ENCODE measurements around the gene LY86. TPM values are rescaled to one million over a fixed set of nuclear protein-coding genes. Genes with fewer than 3 reads are reported as not detected.
"Not testable (repeated sequence)": the region's sequence is repeated elsewhere in the genome, so short reads cannot be mapped to it uniquely, and the experiment has no call there.

LY86 gene
- total and polyA plus RNA-seq, 7 experiments from 2014 or later, result 1.5 to 19.6 (median 5.4) TPM

DNA sequence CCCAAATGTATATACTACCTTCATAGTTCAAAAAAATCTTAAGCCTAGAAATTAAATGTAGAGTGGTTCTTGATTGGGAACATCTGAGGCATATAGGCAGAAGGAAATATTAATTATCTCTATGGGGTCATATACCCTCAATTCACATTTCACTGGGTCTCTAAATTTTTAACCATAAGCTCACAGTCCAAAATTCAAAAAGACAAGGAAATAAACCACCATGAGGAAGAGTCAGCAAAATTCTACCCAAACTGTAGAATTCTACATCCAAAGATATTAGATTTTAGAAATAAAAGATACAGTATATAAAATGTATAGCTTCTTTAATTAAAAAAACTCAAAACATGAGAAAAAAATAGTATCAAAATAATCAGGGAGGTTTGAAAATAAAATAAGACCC is 15.5 kb downstream of the LY86 start:
- H3K4me1 ChIP-seq (ENCODE audit: control insufficient read depth in 2 of 2, insufficient read depth in 2 of 2, low read length in 2 of 2), result peaks cover 2 to 9% of the 10 kb centered on the region in 2 donors
- no peak for DNase-seq
- Mint-ChIP-seq H3K4me1 (peaks cover 14 to 55% (median 33%) of the 10 kb centered on the region in 7 donors), H3K36me3 (peaks cover 0 to 52% (median 0%) of the 10 kb centered on the region in 5 donors), H3K27ac (no peak overlapping the region), H3K27me3 (no peaks in the 10 kb centered on the region), H3K9me3 (peaks cover 0 to 10% (median 5%) of the 10 kb centered on the region in 11 donors), H3K4me3 (no peak overlapping the region)
- ChIA-PET CTCF (interaction anchor here (0.8 to 0.9 kb wide), 2 partner anchors 10 to 39 kb away, joined by 3 to 4 read pairs; no protein-coding TSS in a partner anchor), POLR2A (interaction anchor here (0.9 to 2.3 kb wide), 5 partner anchors 10 to 50 kb away, joined by 3 to 7 read pairs (median 4); no protein-coding TSS in a partner anchor)
- intact Hi-C loops (cut with micrococcal nuclease), result no loop called here
- no peaks in the 10 kb centered on the region for H3K9me3 ChIP-seq (ENCODE audit: control insufficient read depth in 2 of 3, low read length in 3 of 3)
- no peaks in the 10 kb centered on the region for H3K27me3 ChIP-seq (ENCODE audit: control insufficient read depth in 2 of 2, insufficient read depth in 2 of 2, low read length in 2 of 2)
- H3K4me3 ChIP-seq (ENCODE audit: low read length), result no peak overlapping the region
- H3K36me3 ChIP-seq (ENCODE audit: control insufficient read depth in 2 of 3, insufficient read depth in 3 of 3, low read length in 3 of 3), result no peaks in the 10 kb centered on the region
- ATAC-seq, result no peak
- H3K27ac ChIP-seq (ENCODE audit: low read depth, low read length), result no peak overlapping the region

- POLR2A ChIA-PET, result interaction anchor here (0.6 to 2.3 kb wide), 6 partner anchors 9 to 50 kb away, joined by 3 to 7 read pairs (median 4); no protein-coding TSS in a partner anchor
- Histone ChIP-seq H3K4me1 (ENCODE audit: control insufficient read depth in 2 of 2, insufficient read depth in 2 of 2, low read length in 2 of 2) (peaks cover 7 to 14% of the 10 kb centered on the region in 2 donors), H3K4me3 (ENCODE audit: low read length) (no peak overlapping the region), H3K36me3 (ENCODE audit: control insufficient read depth in 2 of 3, insufficient read depth in 3 of 3, low read length in 3 of 3) (no peaks in the 10 kb centered on the region), H3K27ac (ENCODE audit: low read depth, low read length) (no peak overlapping the region), H3K9me3 (ENCODE audit: control insufficient read depth in 2 of 3, low read length in 3 of 3) (no peaks in the 10 kb centered on the region), H3K27me3 (ENCODE audit: control insufficient read depth in 2 of 2, insufficient read depth in 2 of 2, low read length in 2 of 2) (no peaks in the 10 kb centered on the region)
- ATAC-seq (no peak), DNase-seq (no peak)
- intact Hi-C loops (cut with micrococcal nuclease), result no loop called here
- H3K27me3 Mint-ChIP-seq, result no peaks in the 10 kb centered on the region
- H3K36me3 Mint-ChIP-seq, result peaks cover 0 to 55% (median 0%) of the 10 kb centered on the region in 5 donors
- H3K27ac Mint-ChIP-seq, result peak overlapping the region in 3 of 9 donors; percentile 27 to 55 (median 44)
- peaks cover 0 to 10% (median 5%) of the 10 kb centered on the region in 11 donors for H3K9me3 Mint-ChIP-seq
- CTCF ChIA-PET, result interaction anchor here (0.9 kb wide), 1 partner anchor 9 kb away, joined by 4 read pairs; no protein-coding TSS in a partner anchor
- no peak overlapping the region for H3K4me3 Mint-ChIP-seq
- peaks cover 16 to 60% (median 37%) of the 10 kb centered on the region in 7 donors for H3K4me1 Mint-ChIP-seq
These were observed 16.0 kb downstream of the LY86 start for GRCh38 chr6:6604566-6604965.

DNA sequence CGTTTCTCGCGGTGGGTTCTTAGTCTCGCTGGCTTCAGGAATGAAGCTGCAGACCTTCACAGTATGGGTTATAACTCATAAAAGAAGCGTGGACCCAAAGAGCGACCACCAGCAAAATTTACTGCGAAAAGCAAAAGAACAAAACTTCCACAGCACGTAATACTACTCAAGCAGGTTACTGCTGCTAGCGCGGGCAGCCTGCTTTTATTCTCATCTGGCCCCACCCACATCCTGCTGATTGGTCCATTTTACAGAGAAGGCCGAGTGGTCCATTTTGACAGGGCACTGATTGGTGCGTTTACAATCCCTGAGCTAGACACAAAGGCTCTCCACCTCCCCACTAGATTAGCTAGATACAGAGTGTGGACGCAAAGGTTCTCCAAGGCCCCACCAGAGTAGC is 17.4 kb downstream of the LY86 start:
- Mint-ChIP-seq H3K9me3 (peaks cover 0 to 10% (median 5%) of the 10 kb centered on the region in 11 donors), H3K4me1 (peaks cover 20 to 63% (median 42%) of the 10 kb centered on the region in 7 donors), H3K27ac (peak overlapping the region in 3 of 9 donors; percentile 41 to 55 (median 54)), H3K36me3 (peaks cover 0 to 51% (median 0%) of the 10 kb centered on the region in 5 donors), H3K4me3 (no peak overlapping the region), H3K27me3 (no peaks in the 10 kb centered on the region)
- H3K4me1 ChIP-seq (ENCODE audit: control insufficient read depth in 2 of 2, insufficient read depth in 2 of 2, low read length in 2 of 2), result peaks cover 20 to 28% of the 10 kb centered on the region in 2 donors
- ChIA-PET CTCF (interaction anchor here (0.7 kb wide), 1 partner anchor 1196 kb away, joined by 3 read pairs; no protein-coding TSS in a partner anchor), POLR2A (interaction anchor here (1.0 to 2.3 kb wide), 3 partner anchors 8 to 21 kb away, joined by 3 to 7 read pairs (median 7); partner anchors contain the start of gene LY86)
- H3K36me3 ChIP-seq (ENCODE audit: control insufficient read depth in 2 of 3, insufficient read depth in 3 of 3, low read length in 3 of 3), result no peaks in the 10 kb centered on the region
- no peak overlapping the region for H3K27ac ChIP-seq (ENCODE audit: low read depth, low read length)
- no peak for DNase-seq
- no peaks in the 10 kb centered on the region for H3K9me3 ChIP-seq (ENCODE audit: control insufficient read depth in 2 of 3, low read length in 3 of 3)
- no peak overlapping the region for H3K4me3 ChIP-seq (ENCODE audit: low read length)
- H3K27me3 ChIP-seq (ENCODE audit: control insufficient read depth in 2 of 2, insufficient read depth in 2 of 2, low read length in 2 of 2), result no peaks in the 10 kb centered on the region
- no peak for ATAC-seq
- intact Hi-C loops (cut with micrococcal nuclease), result no loop called here

GRCh38 chr6:6606391-6607030 is 18.0 kb downstream of the LY86 start:
- H3K27ac Mint-ChIP-seq, result peak overlapping the region in 2 of 9 donors; percentile 36 to 77
- CTCF ChIA-PET, result not testable (repeated sequence)

GRCh38 chr6:6609450-6609849 is 20.9 kb downstream of the LY86 start:
- Mint-ChIP-seq H3K36me3 (peaks cover 0 to 44% (median 0%) of the 10 kb centered on the region in 5 donors), H3K4me3 (peak overlapping the region in 6 of 10 donors; percentile 33 to 80 (median 56)), H3K27me3 (no peaks in the 10 kb centered on the region), H3K9me3 (peaks cover 0 to 7% (median 0%) of the 10 kb centered on the region in 11 donors), H3K27ac (peak overlapping the region in 8 of 9 donors; percentile 91 to 100 (median 98)), H3K4me1 (peaks cover 38 to 86% (median 65%) of the 10 kb centered on the region in 7 donors)
- ATAC-seq (no peak), DNase-seq (no peak)
- ChIA-PET POLR2A (interaction anchor here (1.2 to 6.5 kb wide), 6 partner anchors 9 to 50 kb away, joined by 3 to 46 read pairs (median 14); partner anchors contain the start of gene LY86), CTCF (interaction anchor here (1.1 kb wide), 1 partner anchor 59 kb away, joined by 6 read pairs; no protein-coding TSS in a partner anchor)
- no peaks in the 10 kb centered on the region for H3K9me3 ChIP-seq (ENCODE audit: control insufficient read depth in 2 of 3, low read length in 3 of 3)
- no peaks in the 10 kb centered on the region for H3K27me3 ChIP-seq (ENCODE audit: control insufficient read depth in 2 of 2, insufficient read depth in 2 of 2, low read length in 2 of 2)
- no peaks in the 10 kb centered on the region for H3K36me3 ChIP-seq (ENCODE audit: control insufficient read depth in 2 of 3, insufficient read depth in 3 of 3, low read length in 3 of 3)
- H3K4me1 ChIP-seq (ENCODE audit: control insufficient read depth in 2 of 2, insufficient read depth in 2 of 2, low read length in 2 of 2), result peaks cover 46 to 59% of the 10 kb centered on the region in 2 donors
- intact Hi-C loops (cut with micrococcal nuclease), result no loop called here
- H3K4me3 ChIP-seq (ENCODE audit: low read length), result no peak overlapping the region
- peak overlapping the region; percentile 65 for H3K27ac ChIP-seq (ENCODE audit: low read depth, low read length)

More at GRCh38 chr6:6606391-6607030, 18.0 kb downstream of the LY86 start:
- H3K4me3 Mint-ChIP-seq; H3K27me3 Mint-ChIP-seq; intact Hi-C loops (cut with micrococcal nuclease); H3K4me3 ChIP-seq (ENCODE audit: low read length); H3K9me3 ChIP-seq (ENCODE audit: control insufficient read depth in 2 of 3, low read length in 3 of 3); H3K36me3 ChIP-seq (ENCODE audit: control insufficient read depth in 2 of 3, insufficient read depth in 3 of 3, low read length in 3 of 3); H3K27me3 ChIP-seq (ENCODE audit: control insufficient read depth in 2 of 2, insufficient read depth in 2 of 2, low read length in 2 of 2); DNase-seq; ATAC-seq; H3K27ac ChIP-seq (ENCODE audit: low read depth, low read length): not testable (repeated sequence)
- H3K4me1 ChIP-seq (ENCODE audit: control insufficient read depth in 2 of 2, insufficient read depth in 2 of 2, low read length in 2 of 2), result peaks cover 27 to 34% of the 10 kb centered on the region in 2 donors
- Mint-ChIP-seq H3K9me3 (peaks cover 0 to 10% (median 5%) of the 10 kb centered on the region in 11 donors), H3K4me1 (peaks cover 25 to 66% (median 46%) of the 10 kb centered on the region in 7 donors), H3K36me3 (peaks cover 0 to 47% (median 0%) of the 10 kb centered on the region in 5 donors)
- POLR2A ChIA-PET, result interaction anchor here (1.0 to 2.3 kb wide), 3 partner anchors 8 to 20 kb away, joined by 3 to 7 read pairs (median 7); partner anchors contain the start of gene LY86

DNA sequence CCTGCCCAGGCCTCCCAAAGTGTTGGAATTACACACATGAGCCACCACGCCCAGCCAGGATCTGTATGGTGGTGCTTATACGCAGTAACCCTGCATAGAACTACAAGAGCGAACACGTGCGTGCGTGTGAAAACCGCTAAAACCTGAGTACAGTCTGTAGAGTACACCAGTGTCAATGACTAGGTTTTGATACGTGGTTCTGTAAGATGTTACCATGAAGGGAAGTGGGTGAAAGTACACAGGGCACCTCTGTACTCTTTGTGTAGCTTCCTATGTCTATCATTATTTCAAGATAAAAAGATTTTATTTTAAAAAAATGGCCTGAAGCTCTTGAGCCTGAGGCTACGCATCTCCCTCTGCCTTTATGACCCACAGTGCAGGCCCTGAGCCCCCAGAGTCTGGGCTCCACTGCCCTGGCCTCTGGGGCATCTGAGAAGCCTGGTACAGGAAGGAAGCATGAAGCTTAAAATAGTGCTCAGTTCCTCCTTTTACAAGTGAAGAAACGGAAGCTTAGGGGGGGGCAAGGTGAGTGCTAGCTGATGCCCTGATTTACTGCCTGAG is 21.6 kb downstream of the LY86 start:
- no peaks in the 10 kb centered on the region for H3K27me3 Mint-ChIP-seq
- H3K27ac Mint-ChIP-seq, result peak overlapping the region; percentile 81 to 100 (median 96)
- Histone ChIP-seq H3K4me1 (ENCODE audit: control insufficient read depth in 2 of 2, insufficient read depth in 2 of 2, low read length in 2 of 2) (peaks cover 51 to 61% of the 10 kb centered on the region in 2 donors), H3K9me3 (ENCODE audit: control insufficient read depth in 2 of 3, low read length in 3 of 3) (no peaks in the 10 kb centered on the region), H3K4me3 (ENCODE audit: low read length) (peak overlapping the region; percentile 25), H3K27ac (ENCODE audit: low read depth, low read length) (peak overlapping the region; percentile 65), H3K27me3 (ENCODE audit: control insufficient read depth in 2 of 2, insufficient read depth in 2 of 2, low read length in 2 of 2) (no peaks in the 10 kb centered on the region), H3K36me3 (ENCODE audit: control insufficient read depth in 2 of 3, insufficient read depth in 3 of 3, low read length in 3 of 3) (no peaks in the 10 kb centered on the region)
- H3K9me3 Mint-ChIP-seq, result peaks cover 0 to 6% (median 0%) of the 10 kb centered on the region in 11 donors
- DNase-seq (peak in 7 of 9 donors; percentile 70 to 88 (median 81)), ATAC-seq (peak; percentile 84)
- H3K4me3 Mint-ChIP-seq, result peak overlapping the region; percentile 29 to 83 (median 72)
- H3K36me3 Mint-ChIP-seq, result peaks cover 0 to 40% (median 0%) of the 10 kb centered on the region in 5 donors
- H3K4me1 Mint-ChIP-seq, result peaks cover 45 to 86% (median 68%) of the 10 kb centered on the region in 7 donors
- intact Hi-C loops (cut with micrococcal nuclease), result loop anchor here (1.0 to 5.0 kb wide), 7 partner anchors 14 to 497 kb away; partner anchors contain the start of genes LY86 (in 1 of the 2) and RREB1 (in 1 of the 2)
- CTCF ChIA-PET, result interaction anchor here (0.6 to 2.0 kb wide), 7 partner anchors 12 to 689 kb away, joined by 3 to 10 read pairs (median 5); no protein-coding TSS in a partner anchor
- POLR2A ChIA-PET, result interaction anchor here (0.8 to 6.5 kb wide), 14 partner anchors 9 to 519 kb away, joined by 3 to 46 read pairs (median 6); partner anchors contain the start of gene LY86

Measured in naive thymus-derived CD4-positive, alpha-beta T cell (primary cell).